ENCODE data around the gene PRPH2. TPM values are rescaled to one million over a fixed set of nuclear protein-coding genes. Genes with fewer than 3 reads are reported as not detected.

Gene PRPH2
- total RNA-seq, result 0.63 TPM
- long read RNA-seq, result 0 reads

GRCh38 chr6:42722497-42722896, at the start of gene PRPH2:
PRPH2 (minus strand) TSS chr6:42722597; CDS start chr6:42722334, 263 bp downstream.
- DNase-seq, result no peak
- Histone ChIP-seq H3K36me3 (no peaks in the 10 kb centered on the region), H3K4me3 (no peak within 1 kb of the TSS), H3K27ac (replicated peaks) (no peak within 1 kb of the TSS), H3K27me3 (ENCODE audit: low read depth) (no peaks in the 10 kb centered on the region), H3K4me1 (peaks cover 17% of the 10 kb centered on the region), H3K9me3 (replicated peaks) (no peaks in the 10 kb centered on the region)
- no peak for TF ChIP-seq CTCF (IDR thresholded peaks at IDR 0.05; ENCODE audit: borderline replicate concordance)
- intact Hi-C loops (cut with micrococcal nuclease), result no loop called here

- TF ChIP-seq CTCF (IDR thresholded peaks at IDR 0.05; ENCODE audit: borderline replicate concordance), result no peak
- no peak overlapping the region for H3K27ac ChIP-seq (replicated peaks)
- no peak for DNase-seq
These were observed 49.3 kb upstream of the PRPH2 start for GRCh38 chr6:42771741-42772100.

GRCh38 chr6:42769836-42770235, 47.4 kb upstream of the PRPH2 start:
- no peak for DNase-seq
- intact Hi-C loops (cut with micrococcal nuclease), result no loop called here
- no peaks in the 10 kb centered on the region for H3K27me3 ChIP-seq (ENCODE audit: low read depth)
- TF ChIP-seq CTCF (IDR thresholded peaks at IDR 0.05; ENCODE audit: borderline replicate concordance), result no peak
- peaks cover 11% of the 10 kb centered on the region for H3K4me1 ChIP-seq
- H3K36me3 ChIP-seq, result no peaks in the 10 kb centered on the region
- H3K9me3 ChIP-seq (replicated peaks), result no peaks in the 10 kb centered on the region
- H3K4me3 ChIP-seq, result no peak overlapping the region
- H3K27ac ChIP-seq (replicated peaks), result no peak overlapping the region

More at GRCh38 chr6:42771741-42772100, 49.3 kb upstream of the PRPH2 start:
- Histone ChIP-seq H3K4me3 (no peak overlapping the region), H3K4me1 (peaks cover 11% of the 10 kb centered on the region), H3K36me3 (no peaks in the 10 kb centered on the region), H3K27me3 (ENCODE audit: low read depth) (no peaks in the 10 kb centered on the region), H3K9me3 (replicated peaks) (no peaks in the 10 kb centered on the region)
- intact Hi-C loops (cut with micrococcal nuclease), result no loop called here

GRCh38 chr6:42769051-42769450, 46.7 kb upstream of the PRPH2 start:
- Histone ChIP-seq H3K4me1 (peaks cover 11% of the 10 kb centered on the region), H3K27me3 (ENCODE audit: low read depth) (no peaks in the 10 kb centered on the region), H3K9me3 (replicated peaks) (no peaks in the 10 kb centered on the region), H3K4me3 (no peak overlapping the region), H3K36me3 (no peaks in the 10 kb centered on the region), H3K27ac (replicated peaks) (no peak overlapping the region)
- DNase-seq, result no peak
- intact Hi-C loops (cut with micrococcal nuclease), result no loop called here
- TF ChIP-seq CTCF (IDR thresholded peaks at IDR 0.05; ENCODE audit: borderline replicate concordance), result no peak

- no peaks in the 10 kb centered on the region for H3K9me3 ChIP-seq (replicated peaks)
- DNase-seq, result no peak
- H3K36me3 ChIP-seq, result no peaks in the 10 kb centered on the region
- TF ChIP-seq CTCF (IDR thresholded peaks at IDR 0.05; ENCODE audit: borderline replicate concordance), result no peak
- intact Hi-C loops (cut with micrococcal nuclease), result no loop called here
- peaks cover 11% of the 10 kb centered on the region for H3K4me1 ChIP-seq
- no peak overlapping the region for H3K4me3 ChIP-seq
- no peak overlapping the region for H3K27ac ChIP-seq (replicated peaks)
- H3K27me3 ChIP-seq (ENCODE audit: low read depth), result no peaks in the 10 kb centered on the region
These were observed 43.8 kb upstream of the PRPH2 start for GRCh38 chr6:42766163-42766670.
